GM19239 (cell line): ENCODE data around the gene JOSD2.

Experiments used
- DNase-seq: peaks from one replicate; pipeline ENCODE4 v3.0.0; 2011; ENCODE audit warnings: low spot score; ENCODE audit not compliant: insufficient read length
- FAIRE-seq: peaks from 2 replicates; lab custom pipeline; 2011; peaks lifted over from hg19 to GRCh38; lab: Jason Lieb, UNC

JOSD2 gene

GRCh38 chr19:50497022-50497405 lies 14.0 kb downstream of the JOSD2 start:
- FAIRE-seq (no peak), DNase-seq (no peak)

GRCh38 chr19:50496189-50497021 lies 14.6 kb downstream of the JOSD2 start:
- DNase-seq = no peak
- no peak for FAIRE-seq

GRCh38 chr19:50495020-50495531 lies 15.9 kb downstream of the JOSD2 start:
- DNase-seq (no peak), FAIRE-seq (no peak)

GRCh38 chr19:50494186-50495019 lies 16.6 kb downstream of the JOSD2 start:
- no peak for DNase-seq
- no peak for FAIRE-seq

- no peak for DNase-seq
- no peak for FAIRE-seq
Observed at GRCh38 chr19:50493171-50493570, 17.8 kb downstream of the JOSD2 start.

GRCh38 chr19:50492303-50493052 lies 18.5 kb downstream of the JOSD2 start:
- FAIRE-seq (no peak), DNase-seq (no peak)

- DNase-seq (no peak), FAIRE-seq (no peak)
Observed at GRCh38 chr19:50490991-50491472, 20.0 kb downstream of the JOSD2 start.

- FAIRE-seq (no peak), DNase-seq (no peak)
Observed at GRCh38 chr19:50490411-50490811, 20.6 kb downstream of the JOSD2 start.

GRCh38 chr19:50489461-50490011 lies 21.5 kb downstream of the JOSD2 start:
- FAIRE-seq = no peak
- no peak for DNase-seq

- no peak for FAIRE-seq
Observed at GRCh38 chr19:50488389-50489194, 22.4 kb downstream of the JOSD2 start.

GRCh38 chr19:50486823-50487515 lies 24.0 kb downstream of the JOSD2 start:
- DNase-seq (no peak), FAIRE-seq (no peak)

More at GRCh38 chr19:50488389-50489194, 22.4 kb downstream of the JOSD2 start:
- no peak for DNase-seq

- DNase-seq = no peak
- FAIRE-seq = no peak
Observed at GRCh38 chr19:50485284-50485955, 25.6 kb downstream of the JOSD2 start.

GRCh38 chr19:50482916-50483315 lies 28.1 kb downstream of the JOSD2 start:
- DNase-seq = no peak
- no peak for FAIRE-seq

GRCh38 chr19:50482271-50482855 lies 28.6 kb downstream of the JOSD2 start:
- FAIRE-seq (no peak), DNase-seq (no peak)

- FAIRE-seq (no peak), DNase-seq (no peak)
Observed at GRCh38 chr19:50481351-50482149, 29.4 kb downstream of the JOSD2 start.

- FAIRE-seq = no peak
- DNase-seq = no peak
Observed at GRCh38 chr19:50480281-50481111, 30.5 kb downstream of the JOSD2 start.
